GM12801 (cell line): ENCODE results near the gene CD200R1L.

Experiments
- TF ChIP-seq, protein P1 (sequence below): IDR thresholded peaks from one replicate; pipeline ENCODE4 v1.5.1; 2011; ENCODE audit warnings: control low read depth; ENCODE audit not compliant: insufficient read length; ENCODE audit errors: extremely low read depth

CD200R1L gene

DNA sequence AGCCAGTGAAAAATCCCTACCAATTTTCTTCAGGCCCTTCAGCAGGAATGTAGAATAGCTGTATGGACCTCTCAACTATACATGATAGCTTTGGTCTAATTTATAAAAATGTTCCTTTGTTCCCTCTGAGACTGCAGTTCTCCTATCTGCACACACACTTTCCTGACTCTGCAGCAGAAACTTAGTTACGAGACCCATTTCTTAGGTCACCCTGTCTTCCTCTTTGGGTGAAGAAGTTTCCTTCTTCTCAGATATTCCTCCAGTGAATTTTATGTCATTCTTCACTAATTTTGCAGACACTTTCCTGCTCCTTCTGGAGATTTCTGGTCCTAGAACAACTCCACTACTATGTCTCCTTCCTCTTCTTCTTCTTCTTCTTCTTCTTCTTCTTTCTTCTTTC lies 42.6 kb downstream of the CD200R1L start:
- TF ChIP-seq, protein P1, sequence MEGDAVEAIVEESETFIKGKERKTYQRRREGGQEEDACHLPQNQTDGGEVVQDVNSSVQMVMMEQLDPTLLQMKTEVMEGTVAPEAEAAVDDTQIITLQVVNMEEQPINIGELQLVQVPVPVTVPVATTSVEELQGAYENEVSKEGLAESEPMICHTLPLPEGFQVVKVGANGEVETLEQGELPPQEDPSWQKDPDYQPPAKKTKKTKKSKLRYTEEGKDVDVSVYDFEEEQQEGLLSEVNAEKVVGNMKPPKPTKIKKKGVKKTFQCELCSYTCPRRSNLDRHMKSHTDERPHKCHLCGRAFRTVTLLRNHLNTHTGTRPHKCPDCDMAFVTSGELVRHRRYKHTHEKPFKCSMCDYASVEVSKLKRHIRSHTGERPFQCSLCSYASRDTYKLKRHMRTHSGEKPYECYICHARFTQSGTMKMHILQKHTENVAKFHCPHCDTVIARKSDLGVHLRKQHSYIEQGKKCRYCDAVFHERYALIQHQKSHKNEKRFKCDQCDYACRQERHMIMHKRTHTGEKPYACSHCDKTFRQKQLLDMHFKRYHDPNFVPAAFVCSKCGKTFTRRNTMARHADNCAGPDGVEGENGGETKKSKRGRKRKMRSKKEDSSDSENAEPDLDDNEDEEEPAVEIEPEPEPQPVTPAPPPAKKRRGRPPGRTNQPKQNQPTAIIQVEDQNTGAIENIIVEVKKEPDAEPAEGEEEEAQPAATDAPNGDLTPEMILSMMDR: no peak

DNA sequence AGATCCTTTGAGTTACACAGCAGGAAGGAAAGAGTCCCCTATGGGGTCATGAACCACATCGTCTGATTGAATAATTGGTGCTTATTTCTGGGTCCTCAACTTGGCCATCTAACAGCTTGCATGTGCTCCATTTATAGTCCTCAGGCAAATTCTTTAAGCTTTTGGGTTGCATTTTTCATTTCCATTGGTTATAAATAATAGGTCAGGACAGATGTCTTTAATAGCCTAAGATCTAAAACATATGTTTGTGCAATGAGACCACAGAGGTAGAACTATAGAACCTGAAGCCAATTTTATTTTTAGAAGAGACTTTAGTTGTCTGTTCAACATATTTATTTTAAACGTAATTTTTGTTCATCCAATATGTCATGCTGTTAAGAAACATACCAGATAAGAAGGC lies 43.2 kb downstream of the CD200R1L start:
- TF ChIP-seq, protein P1: no peak

DNA sequence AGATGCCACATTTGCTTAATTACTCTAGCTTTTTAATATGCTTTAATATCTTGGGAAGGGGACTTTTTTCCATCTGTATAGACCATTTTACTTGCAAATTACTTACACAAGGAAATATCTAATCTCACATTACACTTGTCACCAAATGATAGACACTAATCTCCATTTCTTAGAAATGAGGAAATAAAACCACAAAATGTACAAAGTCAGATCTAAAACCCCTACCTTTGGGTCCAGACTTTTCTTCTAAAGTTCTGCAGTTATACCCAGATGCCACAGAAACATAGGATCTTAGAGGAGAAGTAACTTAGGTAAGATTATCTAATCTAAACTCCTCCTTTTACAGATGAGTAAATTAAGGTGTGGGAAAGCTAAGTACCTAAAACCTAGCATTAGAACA lies 44.3 kb downstream of the CD200R1L start:
- TF ChIP-seq, protein P1: no peak

DNA sequence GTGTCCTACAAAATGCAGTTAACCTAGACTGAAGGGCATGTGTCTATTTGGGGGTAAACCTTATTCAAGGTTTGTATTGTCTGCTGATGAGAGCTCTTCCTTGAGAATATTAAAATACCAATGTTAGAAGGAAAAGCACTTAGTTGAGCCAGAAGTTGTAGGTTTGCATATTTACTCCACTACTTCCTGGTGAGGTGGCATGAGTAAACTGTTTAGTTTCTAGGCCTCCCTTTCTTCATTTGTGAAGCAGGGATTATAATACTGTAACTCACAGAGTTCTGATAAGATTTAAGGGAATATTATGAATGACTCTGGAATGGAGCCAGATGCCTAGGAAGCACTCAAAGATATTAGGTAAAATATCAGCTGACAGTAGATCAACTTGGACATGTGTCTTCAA lies 46.7 kb downstream of the CD200R1L start:
- TF ChIP-seq, protein P1: no peak

- TF ChIP-seq, protein P1: no peak
Measured at GRCh38 chr3:112794622-112795172, 52.0 kb downstream of the CD200R1L start.

GRCh38 chr3:112793326-112794081 lies 53.2 kb downstream of the CD200R1L start:
- TF ChIP-seq, protein P1: no peak

DNA sequence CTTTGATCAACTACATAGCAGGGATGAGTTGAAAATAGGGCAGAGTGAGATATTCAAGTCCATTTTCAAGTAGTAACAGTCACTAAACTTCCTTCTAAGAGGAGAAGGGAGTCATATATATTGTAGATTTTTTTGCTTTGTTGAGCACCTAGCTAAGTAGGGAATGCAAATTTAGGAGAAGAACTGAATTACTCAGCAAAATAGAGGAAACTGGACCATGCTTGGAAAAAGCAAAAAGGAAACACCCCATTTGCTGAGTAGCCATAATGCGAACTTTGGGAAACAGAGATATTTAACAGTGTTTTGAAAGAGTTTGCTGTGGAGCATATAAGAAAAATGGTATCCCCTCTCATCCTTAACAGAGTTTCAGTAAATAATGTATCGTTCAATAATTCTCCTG lies 54.9 kb downstream of the CD200R1L start:
- TF ChIP-seq, protein P1: no peak
